ENCODE data around the gene GABRB3. TPM values are rescaled to one million over a fixed set of nuclear protein-coding genes. Genes with fewer than 3 reads are reported as not detected.
"Not testable (repeated sequence)": the region's sequence is repeated elsewhere in the genome, so short reads cannot be mapped to it uniquely, and the experiment has no call there.

Gene GABRB3
- total RNA-seq, 1 donor from 2014 or later = 2.2 TPM

DNA sequence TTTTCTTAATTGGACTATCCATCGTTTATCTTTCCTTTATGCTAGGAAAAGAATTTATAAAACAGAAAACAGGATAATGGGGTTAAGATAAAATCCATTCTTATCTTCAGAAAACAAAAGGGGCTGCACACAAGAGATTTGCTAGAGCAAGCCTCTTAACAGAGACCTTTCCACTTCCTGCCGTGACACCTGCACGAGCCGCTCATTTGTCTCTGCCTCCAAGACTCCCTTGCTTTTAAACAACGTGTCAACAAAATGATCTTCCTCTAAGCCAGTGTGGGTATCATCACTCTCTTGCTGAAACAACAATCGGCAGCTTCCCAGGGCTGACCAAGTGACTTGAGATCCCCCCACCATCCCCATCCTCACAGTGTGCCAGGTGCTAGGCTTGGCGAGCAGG, 33.1 kb downstream of the GABRB3 start:
- DNase-seq (ENCODE audit: missing footprints) (no peak), ATAC-seq (no peak)
- intact Hi-C loops (cut with DNase I) = no loop called here

DNA sequence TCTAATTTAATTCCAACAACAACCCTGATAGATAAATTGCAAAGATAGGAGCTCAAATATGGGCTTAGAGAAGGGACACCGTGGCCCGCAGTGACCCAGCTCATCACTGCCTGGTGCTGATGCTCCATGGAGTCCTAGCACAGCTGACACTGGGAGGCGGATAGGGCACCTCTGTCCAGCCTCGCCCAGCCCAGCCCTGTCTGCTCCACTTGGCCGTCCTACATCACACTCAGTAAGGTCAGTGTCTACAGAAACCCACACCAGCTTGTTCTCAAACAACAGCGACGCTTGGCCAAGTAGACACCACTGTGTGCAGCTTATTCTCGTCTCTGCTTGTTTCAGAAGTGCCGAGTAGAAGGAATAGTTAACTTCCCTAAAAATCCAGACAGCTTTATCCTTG, 33.9 kb downstream of the GABRB3 start:
- DNase-seq (ENCODE audit: missing footprints) = no peak
- intact Hi-C loops (cut with DNase I) = no loop called here
- ATAC-seq = no peak

DNA sequence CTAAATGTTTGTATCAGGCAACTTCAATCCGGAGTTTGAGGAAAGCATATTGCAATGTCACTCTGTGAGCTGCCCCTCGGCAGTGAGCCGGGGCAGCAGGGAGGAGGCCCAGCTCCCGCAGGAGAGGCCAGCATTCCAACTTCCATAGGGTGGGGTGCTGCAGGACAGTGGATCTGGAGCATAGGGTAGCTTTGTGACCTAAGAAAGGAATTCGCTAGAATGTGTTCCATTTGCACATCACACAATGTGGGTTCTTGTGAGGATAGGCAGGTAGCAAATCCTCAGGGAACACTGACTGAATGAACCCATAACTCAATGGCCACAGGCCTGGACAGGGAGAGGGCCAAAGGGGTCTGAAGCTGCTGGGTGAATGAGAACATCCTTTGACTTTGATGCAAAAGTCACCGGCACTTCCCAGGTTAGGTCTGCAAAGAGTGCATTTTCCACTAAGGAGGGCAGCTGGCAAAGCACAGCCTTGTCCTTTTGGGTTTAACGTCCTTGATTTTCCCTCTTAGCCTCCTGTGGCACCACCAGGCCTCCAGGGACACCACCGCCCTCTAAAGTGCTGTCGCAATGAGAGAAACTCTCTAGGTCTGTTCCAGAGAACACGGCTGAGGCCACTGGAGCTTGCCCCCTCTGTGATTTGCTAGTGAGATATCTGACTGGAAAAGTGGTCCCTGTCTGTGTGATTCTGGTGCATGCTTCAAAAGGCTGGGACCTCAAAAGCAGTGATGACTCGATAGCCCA, 36.2 kb downstream of the GABRB3 start:
- DNase-seq (ENCODE audit: missing footprints) (no peak), ATAC-seq (no peak)
- intact Hi-C loops (cut with DNase I) = no loop called here

DNA sequence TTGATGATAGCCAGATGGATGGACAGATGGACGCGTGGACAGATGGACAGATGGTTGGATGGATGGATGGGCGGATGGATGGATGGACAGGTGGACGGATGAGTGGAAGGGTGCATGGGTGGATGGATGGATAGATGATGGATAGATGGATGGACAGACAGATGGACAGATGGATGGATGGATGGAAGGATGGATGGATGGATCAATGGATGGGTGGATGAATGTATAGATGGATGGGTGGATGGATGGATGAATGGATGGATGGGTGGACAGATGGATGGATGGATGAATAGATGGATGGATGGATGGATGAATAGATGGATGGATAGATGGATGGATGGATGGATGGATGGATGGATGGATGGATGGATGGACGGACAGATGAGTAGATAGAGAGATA, 40.9 kb downstream of the GABRB3 start:
- intact Hi-C loops (cut with DNase I) = no loop called here
- ATAC-seq = no peak
- DNase-seq (ENCODE audit: missing footprints) = no peak

DNA sequence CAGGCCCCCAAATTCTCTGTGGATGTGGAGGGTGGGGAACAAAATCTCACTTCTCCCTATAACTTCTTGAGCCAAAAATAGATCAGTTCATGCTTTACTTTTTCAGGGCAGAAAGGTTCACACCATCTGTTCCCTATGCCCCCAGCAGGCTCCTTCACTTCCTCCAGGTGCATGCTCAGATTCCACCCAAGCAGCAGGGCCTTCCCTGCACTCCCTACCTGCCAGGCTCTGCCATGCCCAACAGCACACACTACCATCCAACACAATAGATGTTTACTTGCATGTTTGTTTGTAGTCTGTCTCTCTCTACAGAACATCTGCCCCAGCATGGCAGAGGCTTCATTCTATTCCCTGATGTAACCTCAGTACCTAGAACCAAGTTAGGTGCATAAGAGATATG, 43.3 kb downstream of the GABRB3 start:
- intact Hi-C loops (cut with DNase I) = loop anchor here (10.0 kb wide), 1 partner anchor 55 kb away; no protein-coding TSS in a partner anchor
- ATAC-seq (no peak), DNase-seq (ENCODE audit: missing footprints) (no peak)

DNA sequence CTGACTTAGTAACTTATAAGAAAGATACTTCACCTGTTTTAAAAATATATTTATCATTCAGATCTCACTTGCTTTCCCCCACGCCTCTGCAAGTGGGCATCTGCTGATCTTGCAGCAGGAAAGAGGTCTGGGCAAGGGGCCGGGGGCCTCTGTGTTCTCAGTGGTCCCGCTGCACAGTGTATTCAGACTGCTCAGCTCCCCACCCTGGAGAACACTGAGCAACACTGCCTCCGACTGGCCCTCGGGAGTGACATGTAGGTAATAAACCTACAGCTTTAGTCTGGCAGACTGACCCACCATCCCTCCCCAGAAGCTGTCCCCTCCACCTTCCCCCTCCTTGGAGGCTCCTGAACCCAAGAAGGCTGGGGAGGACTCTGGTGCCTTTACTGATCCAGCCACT, 43.8 kb downstream of the GABRB3 start:
- DNase-seq (ENCODE audit: missing footprints) (no peak), ATAC-seq (no peak)
- intact Hi-C loops (cut with DNase I) = loop anchor here (10.0 kb wide), 1 partner anchor 54 kb away; no protein-coding TSS in a partner anchor

DNA sequence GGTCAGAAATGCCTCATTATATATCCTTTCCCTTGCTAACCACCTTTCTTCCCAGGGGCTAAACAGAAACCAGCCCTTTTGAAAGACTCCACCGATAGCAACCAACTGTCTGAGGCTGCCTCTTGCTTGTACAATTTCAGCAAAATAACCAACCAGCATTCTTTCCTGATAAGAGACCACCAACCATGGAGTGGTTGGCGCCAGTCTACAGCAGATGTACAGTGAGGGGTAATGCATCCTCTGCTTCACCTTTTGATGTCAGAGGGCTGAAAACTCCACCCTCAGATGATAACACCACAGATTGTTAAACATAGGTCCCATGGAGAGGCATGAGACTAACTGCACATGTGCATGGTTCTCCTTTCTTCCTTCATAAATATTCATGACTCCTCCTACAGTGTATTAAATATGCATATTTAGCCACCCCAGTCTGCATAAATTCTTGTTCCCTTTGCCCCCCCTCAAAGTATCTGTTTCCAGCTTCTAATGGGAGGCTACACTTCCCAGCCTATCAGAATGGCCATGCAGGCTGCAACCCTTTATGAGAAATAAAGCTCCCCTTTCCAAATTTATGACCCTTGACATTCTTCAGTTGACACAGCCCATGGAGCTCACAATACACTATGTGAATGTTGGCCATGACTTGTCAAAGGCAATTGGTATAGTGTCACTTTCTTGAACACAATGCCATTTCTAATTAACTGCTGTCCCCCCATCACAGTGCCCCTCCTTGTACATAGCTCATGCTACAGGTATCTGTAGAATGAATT, 48.3 kb downstream of the GABRB3 start:
- intact Hi-C loops (cut with DNase I) = loop anchor here (10.0 kb wide), 1 partner anchor 50 kb away; no protein-coding TSS in a partner anchor
- no peak for DNase-seq (ENCODE audit: missing footprints)
- ATAC-seq = no peak

DNA sequence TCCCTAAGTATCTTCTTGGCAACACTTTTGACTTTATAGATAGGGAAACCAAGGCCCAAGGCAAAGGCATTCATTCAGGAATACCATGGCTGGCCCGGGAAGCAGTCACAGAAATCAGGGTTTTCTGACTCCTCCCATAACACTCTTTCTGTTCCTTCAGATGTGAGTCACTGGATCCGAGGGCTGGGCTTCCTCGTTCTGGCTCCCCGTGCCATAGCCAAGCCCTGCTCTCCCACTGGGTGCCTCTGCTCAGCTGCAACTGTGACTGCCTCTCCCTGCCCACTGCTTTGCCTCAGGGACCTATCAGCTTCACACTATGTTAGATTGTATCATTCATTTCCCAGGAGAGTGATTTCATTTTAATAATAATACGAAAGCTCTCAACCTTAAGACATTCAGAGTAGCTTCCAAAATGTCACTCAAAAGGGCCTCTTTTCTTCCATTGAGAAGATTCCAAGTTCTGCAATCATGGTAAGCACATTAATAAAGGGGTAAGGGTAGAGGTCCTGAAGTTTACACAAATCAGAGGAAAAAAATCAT, 50.2 kb downstream of the GABRB3 start:
- no peak for ATAC-seq
- intact Hi-C loops (cut with DNase I) = loop anchor here (10.0 kb wide), 1 partner anchor 48 kb away; no protein-coding TSS in a partner anchor
- DNase-seq (ENCODE audit: missing footprints) = no peak

DNA sequence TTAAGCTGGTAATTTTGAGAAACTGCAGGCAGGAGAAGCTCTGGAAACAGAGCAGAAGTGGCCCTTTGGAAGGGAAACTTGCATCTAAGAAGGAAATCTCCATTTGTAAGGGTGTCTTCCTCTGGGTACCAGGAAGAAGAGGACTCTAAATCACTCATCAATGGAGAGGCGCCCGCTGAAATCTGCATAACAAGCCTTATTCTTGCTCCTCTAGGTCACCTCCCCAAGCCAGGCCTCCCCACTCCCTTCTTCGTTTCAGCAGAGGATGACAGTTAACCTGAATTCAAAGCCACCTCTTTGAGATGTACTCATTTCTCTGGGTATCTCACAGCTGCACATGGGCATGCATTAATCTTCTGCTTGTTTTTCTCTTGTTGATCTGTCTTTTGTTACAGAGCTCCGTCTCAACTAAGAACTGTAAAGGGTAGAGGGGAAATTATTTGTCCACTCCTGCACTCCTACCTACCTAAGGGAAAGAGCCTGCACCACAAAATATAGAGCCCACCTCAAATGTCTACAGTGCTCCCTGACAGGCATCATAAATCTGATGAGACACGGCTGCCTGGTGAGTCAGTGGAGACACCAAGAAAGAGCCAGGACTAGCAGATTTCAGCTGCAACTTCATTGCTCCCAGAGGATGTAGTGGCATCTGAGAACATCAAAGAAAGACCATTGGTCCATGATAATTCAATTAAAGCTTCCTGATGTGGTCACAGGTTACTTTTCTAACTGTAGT, 51.5 kb downstream of the GABRB3 start:
- ATAC-seq (no peak), DNase-seq (ENCODE audit: missing footprints) (no peak)
- intact Hi-C loops (cut with DNase I) = loop anchor here (10.0 kb wide), 1 partner anchor 47 kb away; no protein-coding TSS in a partner anchor

DNA sequence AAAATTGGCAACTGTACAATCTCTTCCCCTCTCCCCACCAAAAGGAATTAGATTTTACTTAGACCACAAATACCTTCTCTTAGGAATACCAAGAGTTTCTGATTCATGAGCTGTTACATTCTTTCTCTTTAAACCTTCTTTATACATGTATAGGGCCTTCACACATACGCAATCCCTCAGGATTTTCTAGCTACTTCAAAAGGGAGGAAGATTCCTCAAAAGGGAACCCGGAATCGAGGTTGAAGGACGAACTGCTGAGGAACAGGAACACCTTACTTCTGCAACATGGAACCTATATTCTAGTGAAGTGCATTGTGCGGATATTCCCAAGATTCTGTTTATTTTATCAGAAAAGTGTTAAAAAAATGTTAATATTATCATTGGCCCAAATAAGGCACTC, 52.3 kb downstream of the GABRB3 start:
- no peak for ATAC-seq
- intact Hi-C loops (cut with DNase I) = loop anchor here (10.0 kb wide), 1 partner anchor 46 kb away; no protein-coding TSS in a partner anchor
- DNase-seq (ENCODE audit: missing footprints) = no peak

DNA sequence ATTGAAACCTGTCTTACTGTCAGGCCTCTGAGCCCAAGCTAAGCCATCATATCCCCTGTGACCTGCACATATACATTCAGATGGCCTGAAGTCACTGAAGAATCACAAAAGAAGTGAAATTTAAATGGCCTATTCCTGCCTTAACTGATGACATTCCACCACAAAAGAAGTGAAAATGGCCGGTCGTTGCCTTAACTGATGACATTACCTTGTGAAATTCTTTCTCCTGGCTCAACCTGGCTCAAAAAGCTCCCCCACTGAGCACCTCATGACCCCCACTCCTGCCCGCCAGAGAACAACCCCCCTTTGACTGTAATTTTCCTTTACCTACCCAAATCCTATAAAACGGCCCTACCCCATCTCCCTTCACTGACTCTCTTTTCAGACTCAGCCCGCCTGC, 53.0 kb downstream of the GABRB3 start:
- not testable (repeated sequence) for ATAC-seq; DNase-seq (ENCODE audit: missing footprints)
- intact Hi-C loops (cut with DNase I) = loop anchor here (10.0 kb wide), 1 partner anchor 45 kb away; no protein-coding TSS in a partner anchor

DNA sequence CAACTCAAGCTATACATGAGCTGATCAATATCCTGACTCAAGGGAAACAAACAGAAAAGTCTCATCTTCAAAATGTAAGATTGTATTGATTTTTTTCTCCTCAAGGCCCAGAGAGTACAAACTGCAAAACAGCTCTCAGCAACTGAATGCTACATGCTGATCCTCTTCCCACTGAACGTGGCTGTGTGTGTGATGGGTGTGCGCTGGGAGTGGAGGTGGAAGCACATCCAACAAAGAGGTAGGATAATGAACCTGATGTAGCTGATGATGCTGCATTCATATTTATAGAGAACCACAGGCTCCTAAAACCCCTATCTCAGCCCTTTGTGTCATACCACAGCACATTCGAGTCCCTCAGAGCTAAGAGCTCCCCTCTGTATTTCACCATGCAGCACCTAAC, 56.8 kb downstream of the GABRB3 start:
- ATAC-seq (no peak), DNase-seq (ENCODE audit: missing footprints) (no peak)
- intact Hi-C loops (cut with DNase I) = no loop called here

DNA sequence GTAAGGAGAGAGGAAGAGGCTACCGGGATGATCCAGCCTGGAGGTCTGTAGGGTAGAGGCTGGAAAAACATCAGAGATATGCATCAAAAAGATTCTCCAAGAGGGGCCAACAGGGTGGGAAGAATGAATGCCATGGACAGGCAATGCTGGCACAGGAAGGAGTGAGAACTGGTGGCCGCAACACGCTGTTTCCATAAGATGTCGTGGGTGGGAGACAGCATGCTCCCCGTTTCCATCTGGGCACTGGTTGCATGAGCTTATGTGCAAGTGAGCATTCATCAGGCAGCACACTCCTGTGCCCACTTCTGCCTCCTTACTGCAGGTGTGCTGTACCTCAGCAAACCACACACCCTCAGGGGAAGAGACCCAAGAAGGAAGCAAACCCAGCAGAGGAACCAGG, 59.4 kb downstream of the GABRB3 start:
- no peak for DNase-seq (ENCODE audit: missing footprints)

DNA sequence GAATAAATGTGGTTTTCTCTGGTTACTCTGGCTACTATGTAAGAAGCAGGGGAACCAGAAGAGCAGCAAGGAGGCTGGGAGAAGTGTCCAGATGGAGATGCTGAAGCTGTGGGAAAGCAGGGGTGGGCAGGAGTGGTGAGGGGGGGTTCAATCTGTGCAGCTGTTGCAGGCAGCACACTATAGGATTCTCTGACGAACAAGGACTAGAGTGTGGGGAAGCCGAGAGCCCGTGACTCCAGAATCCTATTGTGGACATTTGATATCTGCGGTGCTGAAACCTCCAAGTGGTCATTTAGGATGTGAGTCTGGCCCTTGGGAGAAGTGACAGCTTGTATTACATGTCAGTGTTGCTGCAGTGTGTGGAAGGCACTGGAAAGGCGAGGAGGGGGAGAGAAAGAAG, 60.5 kb downstream of the GABRB3 start:
- intact Hi-C loops (cut with DNase I) = no loop called here
- DNase-seq (ENCODE audit: missing footprints) = no peak
- ATAC-seq = no peak

More for the DNA sequence above, 59.4 kb downstream of the GABRB3 start:
- intact Hi-C loops (cut with DNase I) = no loop called here
- no peak for ATAC-seq

DNA sequence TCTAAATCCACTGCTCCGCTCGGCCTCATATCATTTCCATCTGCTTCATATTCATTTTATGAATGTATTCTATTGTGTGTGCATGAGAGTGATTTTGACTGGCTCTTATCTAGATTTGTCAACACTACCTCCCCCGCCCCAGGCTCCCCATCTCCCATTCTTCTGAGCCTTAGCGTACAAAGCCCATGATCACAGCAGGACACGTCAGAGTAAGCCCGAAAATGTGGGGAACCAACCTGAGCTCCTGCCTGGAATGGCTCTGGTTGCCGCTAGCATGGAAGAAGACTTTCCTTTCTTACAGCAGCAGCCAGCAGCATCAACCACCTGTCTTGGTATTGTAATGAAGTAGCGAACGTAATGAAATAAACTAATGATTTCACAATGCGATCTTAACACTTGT, 61.4 kb downstream of the GABRB3 start:
- ATAC-seq (no peak), DNase-seq (ENCODE audit: missing footprints) (no peak)
- intact Hi-C loops (cut with DNase I) = no loop called here

DNA sequence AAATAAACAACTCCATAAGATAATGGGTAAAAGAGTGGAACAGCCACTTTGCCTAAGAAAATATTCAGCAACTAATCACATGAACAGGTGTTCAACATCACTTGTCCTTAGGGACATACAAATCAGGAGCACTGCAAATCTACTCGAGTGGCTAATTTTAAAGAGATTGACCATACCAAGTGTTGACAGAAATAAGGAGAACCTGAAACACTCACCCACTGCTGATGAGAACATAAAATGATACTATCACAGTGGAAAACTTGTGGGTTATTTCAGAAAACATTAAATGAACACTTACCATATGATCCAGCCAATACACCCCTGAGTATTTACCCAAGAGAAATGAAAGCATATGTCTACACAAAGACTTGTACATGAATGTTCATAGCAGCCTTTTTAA, 70.5 kb downstream of the GABRB3 start:
- ATAC-seq (no peak), DNase-seq (ENCODE audit: missing footprints) (no peak)
- intact Hi-C loops (cut with DNase I) = no loop called here

DNA sequence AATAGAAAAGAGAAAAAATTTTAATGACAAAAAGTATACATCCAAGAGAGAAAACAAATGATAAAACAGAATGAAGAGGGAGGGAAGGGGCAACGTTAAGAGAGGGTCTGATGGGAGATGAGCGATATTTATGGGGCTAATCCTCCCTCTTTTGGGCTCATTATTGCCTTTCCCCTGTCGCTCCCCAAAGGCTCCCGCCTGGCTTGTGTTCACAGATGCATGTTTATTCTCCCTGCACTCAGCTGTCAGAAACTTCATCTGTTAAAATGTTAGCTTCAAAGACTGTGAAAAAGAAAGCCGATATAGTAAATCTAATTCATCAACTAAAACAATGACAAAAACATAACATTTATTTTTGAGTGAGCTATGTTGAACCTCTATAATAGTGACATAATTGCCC, 74.3 kb downstream of the GABRB3 start:
- ATAC-seq = no peak
- intact Hi-C loops (cut with DNase I) = no loop called here
- no peak for DNase-seq (ENCODE audit: missing footprints)

DNA sequence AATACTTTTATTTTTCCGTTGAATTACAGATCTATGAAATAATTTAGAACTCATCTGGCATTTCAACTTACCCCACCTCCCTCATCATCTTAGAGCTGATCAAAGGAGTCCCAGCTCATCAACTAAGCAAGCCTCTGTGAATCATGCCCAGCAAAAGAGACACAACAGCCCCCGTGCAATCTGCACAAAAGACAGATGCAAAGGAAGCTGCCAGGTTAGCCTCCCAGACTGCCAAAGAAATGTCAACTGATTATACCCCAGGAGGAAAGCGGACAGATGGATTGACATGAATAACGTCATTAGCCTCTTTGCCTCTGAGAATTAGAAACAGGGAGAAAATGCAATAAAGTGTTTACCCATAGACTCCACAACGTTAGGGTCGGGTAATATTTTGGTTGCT, 75.0 kb downstream of the GABRB3 start:
- no peak for DNase-seq (ENCODE audit: missing footprints)
- intact Hi-C loops (cut with DNase I) = no loop called here
- ATAC-seq = no peak

DNA sequence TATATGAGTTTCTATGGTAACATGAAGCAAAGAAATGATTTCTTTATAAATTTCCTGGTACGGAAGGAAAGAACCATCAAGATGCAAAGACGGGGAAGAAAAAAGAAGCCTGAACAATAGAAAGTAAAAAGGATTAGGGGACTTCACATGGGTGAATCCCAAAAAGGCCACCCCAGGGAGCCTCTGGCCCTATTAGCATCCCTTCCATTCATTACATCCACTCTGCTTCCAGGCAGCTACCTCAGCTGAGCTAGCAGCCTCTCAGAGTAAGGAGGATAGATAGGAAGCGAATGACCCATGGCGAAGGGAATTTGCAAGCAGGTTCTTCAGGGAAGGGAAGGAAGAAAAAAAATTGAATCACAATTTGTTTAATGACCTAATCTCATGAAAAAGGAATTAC, 81.6 kb downstream of the GABRB3 start:
- no peak for DNase-seq (ENCODE audit: missing footprints)
- ATAC-seq = no peak
- intact Hi-C loops (cut with DNase I) = no loop called here

All from Right ventricle myocardium inferior (tissue), 1 donor.